Measurements from ENCODE around the gene RASD2. TPM values are rescaled to one million over a fixed set of nuclear protein-coding genes. Genes with fewer than 3 reads are reported as not detected.

RASD2 gene
- total and polyA plus RNA-seq, 4 donors: 0.77 to 12.0 (median 7.0) TPM

GRCh38 chr22:35587896-35588295 lies 47.3 kb downstream of the RASD2 start:
- Histone ChIP-seq H3K9me3 (ENCODE audit: control insufficient read depth, insufficient read depth, low read length) (no peaks in the 10 kb centered on the region), H3K27me3 (ENCODE audit: control insufficient read depth, insufficient read depth, low read length) (no peaks in the 10 kb centered on the region), H3K4me3 (ENCODE audit: low read depth, low read length) (no peak overlapping the region), H3K36me3 (ENCODE audit: control insufficient read depth, insufficient read depth, low read length) (no peaks in the 10 kb centered on the region), H3K4me1 (ENCODE audit: control insufficient read depth, insufficient read depth, low read length) (peaks cover 15% of the 10 kb centered on the region), H3K27ac (ENCODE audit: low read depth, low read length) (no peak overlapping the region)
- DNase-seq (ENCODE audit: low read depth in 4 of 6, low spot score in 6 of 6): no peak
- 68% methylated on average over 5 of the region's 5 CpGs for WGBS (ENCODE audit: insufficient coverage)

GRCh38 chr22:35589071-35589755 lies 48.6 kb downstream of the RASD2 start:
- H3K27ac ChIP-seq (ENCODE audit: low read depth, low read length): no peak overlapping the region
- H3K4me1 ChIP-seq (ENCODE audit: control insufficient read depth, insufficient read depth, low read length): peaks cover 26% of the 10 kb centered on the region
- H3K4me3 ChIP-seq (ENCODE audit: low read depth, low read length): no peak overlapping the region
- no peaks in the 10 kb centered on the region for H3K9me3 ChIP-seq (ENCODE audit: control insufficient read depth, insufficient read depth, low read length)
- H3K36me3 ChIP-seq (ENCODE audit: control insufficient read depth, insufficient read depth, low read length): no peaks in the 10 kb centered on the region
- no peak for DNase-seq (ENCODE audit: low read depth in 4 of 6, low spot score in 6 of 6)
- no peaks in the 10 kb centered on the region for H3K27me3 ChIP-seq (ENCODE audit: control insufficient read depth, insufficient read depth, low read length)
- 87% methylated on average over 10 of the region's 11 CpGs for WGBS (ENCODE audit: insufficient coverage)

- no peak overlapping the region for H3K27ac ChIP-seq (ENCODE audit: low read depth, low read length)
- DNase-seq (ENCODE audit: low read depth in 4 of 6, low spot score in 6 of 6): no peak
- H3K27me3 ChIP-seq (ENCODE audit: control insufficient read depth, insufficient read depth, low read length): no peaks in the 10 kb centered on the region
- no peaks in the 10 kb centered on the region for H3K9me3 ChIP-seq (ENCODE audit: control insufficient read depth, insufficient read depth, low read length)
- no peaks in the 10 kb centered on the region for H3K36me3 ChIP-seq (ENCODE audit: control insufficient read depth, insufficient read depth, low read length)
- 89% methylated on average over 6 of the region's 6 CpGs for WGBS (ENCODE audit: insufficient coverage)
- no peak overlapping the region for H3K4me3 ChIP-seq (ENCODE audit: low read depth, low read length)
- peaks cover 26% of the 10 kb centered on the region for H3K4me1 ChIP-seq (ENCODE audit: control insufficient read depth, insufficient read depth, low read length)
Measured at GRCh38 chr22:35589756-35590093, 49.1 kb downstream of the RASD2 start.

GRCh38 chr22:35590634-35591295 lies 50.1 kb downstream of the RASD2 start:
- Histone ChIP-seq H3K4me3 (ENCODE audit: low read depth, low read length) (no peak overlapping the region), H3K4me1 (ENCODE audit: control insufficient read depth, insufficient read depth, low read length) (peaks cover 26% of the 10 kb centered on the region), H3K27me3 (ENCODE audit: control insufficient read depth, insufficient read depth, low read length) (no peaks in the 10 kb centered on the region), H3K27ac (ENCODE audit: low read depth, low read length) (no peak overlapping the region), H3K9me3 (ENCODE audit: control insufficient read depth, insufficient read depth, low read length) (no peaks in the 10 kb centered on the region), H3K36me3 (ENCODE audit: control insufficient read depth, insufficient read depth, low read length) (no peaks in the 10 kb centered on the region)
- WGBS (ENCODE audit: insufficient coverage): 77% methylated on average over 10 of the region's 13 CpGs
- no peak for DNase-seq (ENCODE audit: low read depth in 4 of 6, low spot score in 6 of 6)

GRCh38 chr22:35591714-35592417 lies 51.2 kb downstream of the RASD2 start:
- H3K27me3 ChIP-seq (ENCODE audit: control insufficient read depth, insufficient read depth, low read length): no peaks in the 10 kb centered on the region
- no peak overlapping the region for H3K4me3 ChIP-seq (ENCODE audit: low read depth, low read length)
- no peak for DNase-seq (ENCODE audit: low read depth in 4 of 6, low spot score in 6 of 6)
- WGBS (ENCODE audit: insufficient coverage): 84% methylated on average over 13 of the region's 14 CpGs
- no peaks in the 10 kb centered on the region for H3K9me3 ChIP-seq (ENCODE audit: control insufficient read depth, insufficient read depth, low read length)
- no peak overlapping the region for H3K27ac ChIP-seq (ENCODE audit: low read depth, low read length)
- H3K36me3 ChIP-seq (ENCODE audit: control insufficient read depth, insufficient read depth, low read length): no peaks in the 10 kb centered on the region
- peaks cover 26% of the 10 kb centered on the region for H3K4me1 ChIP-seq (ENCODE audit: control insufficient read depth, insufficient read depth, low read length)

- H3K4me1 ChIP-seq (ENCODE audit: control insufficient read depth, insufficient read depth, low read length): peaks cover 23% of the 10 kb centered on the region
- H3K4me3 ChIP-seq (ENCODE audit: low read depth, low read length): no peak overlapping the region
- no peaks in the 10 kb centered on the region for H3K9me3 ChIP-seq (ENCODE audit: control insufficient read depth, insufficient read depth, low read length)
- WGBS (ENCODE audit: insufficient coverage): 63% methylated on average over 4 of the region's 4 CpGs
- DNase-seq (ENCODE audit: low read depth in 4 of 6, low spot score in 6 of 6): no peak
- H3K27ac ChIP-seq (ENCODE audit: low read depth, low read length): no peak overlapping the region
- no peaks in the 10 kb centered on the region for H3K36me3 ChIP-seq (ENCODE audit: control insufficient read depth, insufficient read depth, low read length)
- H3K27me3 ChIP-seq (ENCODE audit: control insufficient read depth, insufficient read depth, low read length): no peaks in the 10 kb centered on the region
Measured at GRCh38 chr22:35592418-35592967, 51.9 kb downstream of the RASD2 start.

- Histone ChIP-seq H3K27ac (ENCODE audit: low read depth, low read length) (no peak overlapping the region), H3K36me3 (ENCODE audit: control insufficient read depth, insufficient read depth, low read length) (no peaks in the 10 kb centered on the region), H3K4me1 (ENCODE audit: control insufficient read depth, insufficient read depth, low read length) (peaks cover 18% of the 10 kb centered on the region), H3K4me3 (ENCODE audit: low read depth, low read length) (no peak overlapping the region), H3K27me3 (ENCODE audit: control insufficient read depth, insufficient read depth, low read length) (no peaks in the 10 kb centered on the region), H3K9me3 (ENCODE audit: control insufficient read depth, insufficient read depth, low read length) (no peaks in the 10 kb centered on the region)
- whole genome bisulfite sequencing (ENCODE audit: insufficient coverage): 41% methylated on average over 3 of the region's 3 CpGs
- DNase-seq (ENCODE audit: low read depth in 4 of 6, low spot score in 6 of 6): no peak
Measured at GRCh38 chr22:35593071-35593890, 52.6 kb downstream of the RASD2 start.

- DNase-seq (ENCODE audit: low read depth in 4 of 6, low spot score in 6 of 6): no peak
- no peaks in the 10 kb centered on the region for H3K9me3 ChIP-seq (ENCODE audit: control insufficient read depth, insufficient read depth, low read length)
- no peaks in the 10 kb centered on the region for H3K36me3 ChIP-seq (ENCODE audit: control insufficient read depth, insufficient read depth, low read length)
- H3K4me3 ChIP-seq (ENCODE audit: low read depth, low read length): no peak overlapping the region
- 81% methylated on average over 14 of the region's 14 CpGs for WGBS (ENCODE audit: insufficient coverage)
- H3K27ac ChIP-seq (ENCODE audit: low read depth, low read length): no peak overlapping the region
- H3K27me3 ChIP-seq (ENCODE audit: control insufficient read depth, insufficient read depth, low read length): no peaks in the 10 kb centered on the region
- peaks cover 18% of the 10 kb centered on the region for H3K4me1 ChIP-seq (ENCODE audit: control insufficient read depth, insufficient read depth, low read length)
Measured at GRCh38 chr22:35593891-35594470, 53.4 kb downstream of the RASD2 start.

GRCh38 chr22:35594686-35595085 lies 54.1 kb downstream of the RASD2 start:
- DNase-seq (ENCODE audit: low read depth in 4 of 6, low spot score in 6 of 6): no peak
- no peaks in the 10 kb centered on the region for H3K36me3 ChIP-seq (ENCODE audit: control insufficient read depth, insufficient read depth, low read length)
- H3K27me3 ChIP-seq (ENCODE audit: control insufficient read depth, insufficient read depth, low read length): no peaks in the 10 kb centered on the region
- WGBS (ENCODE audit: insufficient coverage): 91% methylated on average over 5 of the region's 5 CpGs
- no peak overlapping the region for H3K27ac ChIP-seq (ENCODE audit: low read depth, low read length)
- no peak overlapping the region for H3K4me3 ChIP-seq (ENCODE audit: low read depth, low read length)
- peaks cover 18% of the 10 kb centered on the region for H3K4me1 ChIP-seq (ENCODE audit: control insufficient read depth, insufficient read depth, low read length)
- no peaks in the 10 kb centered on the region for H3K9me3 ChIP-seq (ENCODE audit: control insufficient read depth, insufficient read depth, low read length)

All from spinal cord (tissue), 10 donors.